HCT116 (cell line): ENCODE measurements around the gene NDUFAF4. TPM values are rescaled to one million over a fixed set of nuclear protein-coding genes. Genes with fewer than 3 reads are reported as not detected.

Source experiments
- ATAC-seq: fragments of 200-7000 bp; cut with Tn5 transposase; 2 replicates; pipeline ENCODE4 v1.9.1; 2020; ENCODE audit warnings: mild to moderate bottlenecking, moderate library complexity
- BruUV-seq: library from RNA; stranded (reverse); fragments of 400-500 nt; replicated peaks from 2 replicates; lab custom pipeline; 2021; lab: Mats Ljungman, UMichigan
- CTCF ChIA-PET: fragments of 300-600 bp; sonication (Branson Sonifier 250); formaldehyde crosslinking; loops from one replicate; lab custom pipeline; 2021; ENCODE audit warnings: antibody characterized with exemption; lab: Charles Lee
- POLR2A ChIA-PET: fragments of 300-600, 350-600 bp; sonication (Branson Sonifier 250); formaldehyde crosslinking; loops from one replicate; lab custom pipeline; 2021; ENCODE audit warnings: antibody characterized with exemption; lab: Charles Lee
- RAD21 ChIA-PET, 2 experiments: fragments of 300-600 bp; sonication (Branson Sonifier 250); formaldehyde crosslinking; loops; one replicate each; lab custom pipeline; 2023; ENCODE audit warnings: low total read pairs in 2 of 2; ENCODE audit not compliant: uncharacterized antibody in 2 of 2, unreplicated experiment in 2 of 2, low non-redundant PET in 1 of 2; lab: Charles Lee
- DNase-seq: peaks from one replicate; pipeline ENCODE4 v3.0.0-alpha.2; 2010; ENCODE audit warnings: low read depth, low spot score
- H2AFZ ChIP-seq: fragments of 200-600 bp; shearing (Covaris generic), sonication (generic); 2 replicates; pipeline ENCODE4 v1.6.1; 2017; ENCODE audit warnings: low read depth, mixed run types, mixed read lengths, antibody characterized with exemption, low read length; ENCODE audit not compliant: poor library complexity, severe bottlenecking
- H3K27ac ChIP-seq: 2 replicates; pipeline ENCODE4 v1.5.1; 2012; ENCODE audit warnings: low read depth, low read length
- H3K27me3 ChIP-seq: fragments of 200-600 bp; sonication (generic); 2 replicates; pipeline ENCODE4 v1.6.1; 2016; ENCODE audit warnings: mixed run types, low read length, mixed read lengths; ENCODE audit not compliant: insufficient read depth
- H3K36me3 ChIP-seq, 2 experiments: fragments of 200-500 bp in 1 of 2; fragments of 200-600 bp in 1 of 2; sonication (Bioruptor generic) in 1 of 2; sonication (generic) in 1 of 2; 2 replicates each; pipeline versions ENCODE4 v1.5.1 to v1.6.1; 2014 to 2016; ENCODE audit warnings: low read length in 2 of 2, inconsistent platforms in 1 of 2, mixed read lengths in 1 of 2, mixed run types in 1 of 2; ENCODE audit not compliant: insufficient read depth in 2 of 2, control insufficient read depth in 1 of 2
- H3K4me1 ChIP-seq, 2 experiments: fragments of 200-600 bp in 1 of 2; sonication (generic) in 1 of 2; 2 replicates each; pipeline versions ENCODE4 v1.5.1 to v1.6.1; 2012 to 2017; ENCODE audit warnings: low read length in 2 of 2, inconsistent platforms in 1 of 2, mild to moderate bottlenecking in 1 of 2, mixed read lengths in 1 of 2, mixed run types in 1 of 2, moderate library complexity in 1 of 2; ENCODE audit not compliant: insufficient read depth in 2 of 2, control insufficient read depth in 1 of 2
- H3K4me2 ChIP-seq: fragments of 200-600 bp; sonication (generic); 2 replicates; pipeline ENCODE4 v1.6.1; 2017; ENCODE audit warnings: mixed run types, low read length, mixed read lengths
- H3K4me3 ChIP-seq, 2 experiments: fragments of 200-600 bp in 1 of 2; sonication (generic) in 1 of 2; replicated peaks in 1 of 2; 2 replicates each; pipeline ENCODE4 v1.5.1; 2011 to 2016; ENCODE audit warnings: low read length in 2 of 2, control low read depth in 1 of 2, low read depth in 1 of 2, mild to moderate bottlenecking in 1 of 2, mixed read lengths in 1 of 2, mixed run types in 1 of 2
- H3K79me2 ChIP-seq: fragments of 200-600 bp; sonication (generic); 2 replicates; pipeline ENCODE4 v1.6.1; 2017; ENCODE audit warnings: mild to moderate bottlenecking, mixed run types, low read length, moderate library complexity, mixed read lengths; ENCODE audit not compliant: insufficient read depth
- H3K9ac ChIP-seq: fragments of 200-600 bp; sonication (generic); 2 replicates; pipeline ENCODE4 v1.6.1; 2016; ENCODE audit warnings: low read length, mixed read lengths
- H3K9me2 ChIP-seq: fragments of 200-600 bp; sonication (generic), shearing (Covaris generic); 2 replicates; pipeline ENCODE4 v1.6.1; 2017; ENCODE audit warnings: mixed run types, mild to moderate bottlenecking, moderate library complexity; ENCODE audit not compliant: insufficient read depth
- H3K9me3 ChIP-seq, 2 experiments: fragments of 200-500 bp in 1 of 2; fragments of 200-600 bp in 1 of 2; sonication (Bioruptor generic) in 1 of 2; sonication (generic) in 1 of 2; 2 replicates each; pipeline ENCODE4 v1.6.1; 2014 to 2017; ENCODE audit warnings: low read length in 2 of 2, mixed read lengths in 2 of 2, inconsistent platforms in 1 of 2, low read depth in 1 of 2, mild to moderate bottlenecking in 1 of 2, mixed run types in 1 of 2, moderate library complexity in 1 of 2; ENCODE audit not compliant: control insufficient read depth in 1 of 2, insufficient read depth in 1 of 2
- H4K20me1 ChIP-seq: fragments of 200-600 bp; sonication (generic), shearing (Covaris generic); 2 replicates; pipeline ENCODE4 v1.6.1; 2017; ENCODE audit warnings: mixed run types, mild to moderate bottlenecking, moderate library complexity; ENCODE audit not compliant: insufficient read depth
- CBX3 ChIP-seq: IDR thresholded peaks from 2 replicates; pipeline ENCODE4 v1.6.1; 2012; ENCODE audit warnings: low read depth
- CEBPB ChIP-seq: IDR thresholded peaks from 2 replicates; pipeline ENCODE4 v1.6.1; 2012; ENCODE audit warnings: low read depth
- CTCF ChIP-seq, 3 experiments: fragments of 200-600 bp in 1 of 3; sonication (generic) in 1 of 3; IDR thresholded peaks in 2 of 3; conservative IDR thresholded peaks in 1 of 3; 2 replicates each; pipeline ENCODE4 v1.5.1; 2012 to 2017; ENCODE audit warnings: low read depth in 2 of 3, low read length in 2 of 3, antibody characterized with exemption in 1 of 3, borderline replicate concordance in 1 of 3, control low read depth in 1 of 3, mild to moderate bottlenecking in 1 of 3, mixed read lengths in 1 of 3, mixed run types in 1 of 3, moderate library complexity in 1 of 3; ENCODE audit not compliant: insufficient read depth in 1 of 3
- ELF1 ChIP-seq: IDR thresholded peaks from 2 replicates; pipeline ENCODE4 v1.6.1; 2012; ENCODE audit warnings: low read depth, borderline replicate concordance
- SRF ChIP-seq: IDR thresholded peaks from 2 replicates; pipeline ENCODE4 v1.6.1; 2012; ENCODE audit warnings: low read depth
- TCF7L2 ChIP-seq: IDR thresholded peaks from 2 replicates; pipeline ENCODE4 v1.7.0; 2011; ENCODE audit warnings: borderline replicate concordance, inconsistent platforms; ENCODE audit not compliant: insufficient read depth, insufficient read length; ENCODE audit errors: extremely low read depth
- intact Hi-C: fragments of 100-400 bp; cut with micrococcal nuclease; formaldehyde crosslinking; loops from 2 replicates; pipeline ENCODE4 v1.10.0; 2022
- total RNA-seq: library from RNA; stranded (reverse); gene quantifications from one replicate; pipeline ENCODE4 v1.2.1, GENCODE V29; 2021; ENCODE audit not compliant: unreplicated experiment

NDUFAF4 gene
- total RNA-seq, 1 experiment from 2014 or later: 62.4 TPM

GRCh38 chr6:96897396-96898240, at the start of gene NDUFAF4 (continued):
- TF ChIP-seq CTCF (IDR thresholded peaks at IDR 0.05 in 2 of 3, conservative IDR thresholded peaks at IDR 0.05 in 1 of 3; ENCODE audit: borderline replicate concordance in 1 of 3, insufficient read depth in 1 of 3, low read depth in 2 of 3, low read length in 2 of 3) (peak; percentile 64 to 85 (median 81); a peak in 5 of 6 replicates), SRF (no peak), CBX3 (peak; percentile 65), CEBPB (no peak), TCF7L2 (peak; percentile 56)

GRCh38 chr6:96947055-96947454, 49.4 kb upstream of the NDUFAF4 start:
- no peaks in the 10 kb centered on the region for H3K9me2 ChIP-seq
- H3K4me3 ChIP-seq: no peak overlapping the region
- POLR2A ChIA-PET: no interaction called here
- H3K27me3 ChIP-seq: no peaks in the 10 kb centered on the region
- DNase-seq (no peak), ATAC-seq (no peak)
- CTCF ChIA-PET: no interaction called here
- TF ChIP-seq SRF (peak; percentile 21; the same call in 1 of the 2 replicates), ELF1 (no peak)
- TF ChIP-seq, all 23 proteins: peak for 1
- BruUV-seq: no TSS peak
- intact Hi-C loops: no loop called here
- no peak overlapping the region for H2AFZ ChIP-seq
- H4K20me1 ChIP-seq: no peaks in the 10 kb centered on the region
- H3K79me2 ChIP-seq: no peaks in the 10 kb centered on the region
- no peak overlapping the region for H3K9ac ChIP-seq
- H3K4me1 ChIP-seq: no peaks in the 10 kb centered on the region
- H3K4me2 ChIP-seq: no peak overlapping the region
- H3K9me3 ChIP-seq: no peaks in the 10 kb centered on the region
- no peaks in the 10 kb centered on the region for H3K36me3 ChIP-seq
- RAD21 ChIA-PET: no interaction called here
- H3K27ac ChIP-seq: no peak overlapping the region
